NCI-H69 (cell line): ENCODE measurements around the gene TOM1L1.
"Not testable (repeated sequence)": the region's sequence is repeated elsewhere in the genome, so short reads cannot be mapped to it uniquely, and the experiment has no call there.

Experiments used
- DNase-seq: peaks from one replicate; lab custom pipeline; 2025; lab: John Stamatoyannopoulos, UW

Gene TOM1L1, protein sequence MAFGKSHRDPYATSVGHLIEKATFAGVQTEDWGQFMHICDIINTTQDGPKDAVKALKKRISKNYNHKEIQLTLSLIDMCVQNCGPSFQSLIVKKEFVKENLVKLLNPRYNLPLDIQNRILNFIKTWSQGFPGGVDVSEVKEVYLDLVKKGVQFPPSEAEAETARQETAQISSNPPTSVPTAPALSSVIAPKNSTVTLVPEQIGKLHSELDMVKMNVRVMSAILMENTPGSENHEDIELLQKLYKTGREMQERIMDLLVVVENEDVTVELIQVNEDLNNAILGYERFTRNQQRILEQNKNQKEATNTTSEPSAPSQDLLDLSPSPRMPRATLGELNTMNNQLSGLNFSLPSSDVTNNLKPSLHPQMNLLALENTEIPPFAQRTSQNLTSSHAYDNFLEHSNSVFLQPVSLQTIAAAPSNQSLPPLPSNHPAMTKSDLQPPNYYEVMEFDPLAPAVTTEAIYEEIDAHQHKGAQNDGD

DNA sequence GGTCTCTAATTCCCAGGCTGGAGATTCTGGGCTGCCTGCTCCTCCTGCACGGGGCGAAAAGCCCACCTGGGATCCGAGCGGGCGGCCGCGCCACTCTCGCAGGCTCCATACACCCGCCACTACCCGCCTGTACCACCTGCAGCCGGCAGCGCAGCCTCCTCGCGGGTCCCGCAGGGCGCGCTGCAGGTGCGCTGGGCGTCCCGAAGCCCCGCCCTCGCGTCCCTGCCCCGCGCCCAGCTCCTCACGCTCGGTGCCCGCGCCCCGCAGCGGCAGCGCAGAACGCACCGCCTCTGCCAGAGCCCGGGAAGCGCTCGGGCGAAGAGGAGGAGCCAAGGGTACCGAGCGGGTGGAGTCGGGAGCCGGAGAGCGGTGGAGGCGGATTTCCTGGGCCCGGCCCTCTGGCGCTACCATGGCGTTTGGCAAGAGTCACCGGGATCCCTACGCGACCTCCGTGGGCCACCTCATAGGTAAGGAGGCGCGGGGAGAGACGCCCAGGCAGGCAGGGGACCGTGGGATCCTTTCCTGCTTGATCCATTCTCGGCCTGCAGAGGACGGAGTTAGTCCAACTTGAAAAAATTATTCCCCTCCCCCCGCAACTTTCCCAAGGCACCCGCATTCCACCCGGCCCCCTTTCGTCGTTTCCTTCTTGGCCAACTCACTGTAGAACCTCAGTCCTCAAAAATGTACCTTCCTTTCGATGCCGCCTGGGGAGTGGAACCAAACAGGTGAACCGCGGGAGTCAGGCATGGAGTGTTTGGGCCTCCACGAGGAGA, at the start of gene TOM1L1:
Gene TOM1L1, plus strand, starts transcription at position 396 of the 773 bp plus-strand sequence. Its CDS starts 14 bp downstream, at position 410.
- DNase-seq, result peak; percentile 97

DNA sequence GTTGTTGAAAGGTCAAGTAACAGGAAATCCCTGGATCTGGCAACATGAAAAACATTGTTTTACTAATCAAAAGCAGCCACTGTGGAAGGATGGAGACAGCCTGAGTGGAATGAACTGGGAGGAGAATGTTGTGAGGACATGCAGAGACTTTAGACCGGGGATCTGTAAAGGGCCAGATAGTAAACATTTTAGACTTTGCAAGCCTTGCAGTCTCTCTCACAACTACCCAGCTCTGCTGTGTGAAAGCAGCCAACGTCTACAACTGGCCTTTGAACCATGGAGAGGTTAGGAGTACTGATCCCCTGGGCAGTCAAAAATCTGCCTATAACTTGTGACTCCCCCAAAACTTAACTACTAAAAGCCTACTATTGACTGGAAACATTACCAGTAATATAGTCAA, 41.5 kb upstream of the TOM1L1 start:
- DNase-seq, result no peak

DNA sequence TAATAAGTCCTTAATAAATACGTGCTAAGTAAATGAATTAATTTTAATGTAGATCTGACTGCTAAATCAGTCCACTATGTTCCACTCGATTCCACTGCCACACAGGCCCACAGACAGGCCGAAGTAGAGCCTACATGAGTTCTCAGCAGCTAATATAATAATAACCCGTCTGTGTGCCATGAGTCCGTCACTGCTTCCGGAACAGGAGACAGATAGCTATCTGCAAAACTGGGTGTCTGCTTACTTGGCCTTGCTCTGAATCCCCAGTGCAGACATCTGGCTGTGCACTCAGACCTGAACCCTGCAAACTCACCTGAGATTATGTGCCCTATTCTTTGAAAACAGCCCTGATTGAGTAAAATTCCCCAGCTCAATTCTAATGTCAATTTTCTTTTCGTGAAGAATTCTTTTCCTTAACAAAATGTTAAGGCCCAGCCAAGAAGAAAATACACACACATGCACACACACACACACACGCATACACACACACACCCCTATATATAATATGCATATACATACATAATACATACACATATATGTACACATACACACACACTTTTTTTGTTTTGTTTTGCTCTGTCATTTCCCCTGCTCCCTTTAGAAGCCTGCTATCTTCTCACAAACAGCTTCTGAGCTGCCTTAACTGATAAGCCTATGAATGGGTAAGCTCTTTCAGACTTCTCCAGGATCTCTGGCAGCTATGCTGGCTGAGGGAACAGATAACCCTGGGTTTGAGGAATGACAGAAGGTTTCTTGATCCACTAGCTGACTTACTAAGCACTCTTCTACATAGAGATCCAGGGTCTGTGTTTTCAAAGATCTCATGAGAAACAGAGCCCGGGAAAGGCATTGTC, 39.8 kb upstream of the TOM1L1 start:
- DNase-seq, result no peak

DNA sequence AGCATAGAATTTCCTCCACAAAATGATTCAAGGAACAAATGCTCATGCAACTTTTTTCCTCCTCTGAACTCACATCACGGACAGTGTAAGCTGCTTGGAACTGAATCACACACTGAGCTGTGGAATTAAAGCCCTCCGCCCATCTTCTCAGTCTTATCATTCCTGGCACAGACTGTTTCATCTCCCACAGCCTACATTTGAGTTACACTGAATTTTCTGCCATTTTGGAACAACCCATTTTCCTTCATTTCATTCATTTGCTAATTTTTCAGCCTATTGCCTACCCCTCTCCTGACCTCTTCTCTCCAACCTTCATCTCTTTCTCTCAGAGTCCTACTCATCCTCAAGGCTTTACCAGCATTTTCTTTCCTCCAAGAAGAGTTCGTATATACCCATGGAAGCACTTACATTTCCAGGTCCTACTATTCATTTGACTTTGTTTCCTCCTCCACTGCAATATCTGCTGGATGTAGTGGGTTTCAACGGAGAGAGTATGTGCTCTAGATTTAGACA, 39.1 kb upstream of the TOM1L1 start:
- no peak for DNase-seq

DNA sequence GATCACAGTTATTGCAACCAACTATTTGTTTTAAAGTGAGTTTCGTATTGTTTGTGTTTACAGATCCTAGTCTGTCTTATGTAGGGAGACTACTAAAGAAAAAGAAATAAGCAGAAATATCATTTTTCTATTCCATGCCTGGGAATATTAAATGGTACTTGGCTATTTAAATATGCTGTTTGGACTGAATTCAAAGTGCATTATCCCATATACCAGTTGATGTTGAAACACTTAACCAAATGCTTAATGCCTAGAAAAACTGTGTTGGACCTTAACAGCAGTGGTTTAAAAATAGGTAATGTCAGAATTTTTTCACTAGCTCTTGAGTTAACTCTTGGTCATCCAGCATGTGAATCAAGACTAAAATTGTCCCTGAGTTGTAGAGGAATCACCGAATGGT, 37.5 kb upstream of the TOM1L1 start:
- no peak for DNase-seq

DNA sequence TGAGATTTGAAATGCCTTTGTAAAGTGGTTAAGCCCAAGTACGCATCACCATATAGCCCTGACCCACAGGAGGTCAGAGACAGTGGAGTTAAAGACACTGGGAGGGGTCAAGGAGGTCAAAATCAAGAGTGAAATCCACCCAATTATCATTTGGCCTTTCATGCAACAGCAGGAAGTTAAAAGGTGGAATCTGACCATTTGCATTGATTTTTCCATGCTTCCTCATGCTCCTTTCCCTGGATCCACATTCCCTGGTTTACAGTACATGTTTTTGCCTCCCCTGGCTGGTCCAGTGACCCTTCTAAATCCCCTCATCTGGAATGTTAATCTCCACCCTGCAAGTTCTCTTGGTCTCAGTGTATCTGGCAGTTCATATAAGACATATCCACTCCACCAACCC, 36.6 kb upstream of the TOM1L1 start:
- no peak for DNase-seq

DNA sequence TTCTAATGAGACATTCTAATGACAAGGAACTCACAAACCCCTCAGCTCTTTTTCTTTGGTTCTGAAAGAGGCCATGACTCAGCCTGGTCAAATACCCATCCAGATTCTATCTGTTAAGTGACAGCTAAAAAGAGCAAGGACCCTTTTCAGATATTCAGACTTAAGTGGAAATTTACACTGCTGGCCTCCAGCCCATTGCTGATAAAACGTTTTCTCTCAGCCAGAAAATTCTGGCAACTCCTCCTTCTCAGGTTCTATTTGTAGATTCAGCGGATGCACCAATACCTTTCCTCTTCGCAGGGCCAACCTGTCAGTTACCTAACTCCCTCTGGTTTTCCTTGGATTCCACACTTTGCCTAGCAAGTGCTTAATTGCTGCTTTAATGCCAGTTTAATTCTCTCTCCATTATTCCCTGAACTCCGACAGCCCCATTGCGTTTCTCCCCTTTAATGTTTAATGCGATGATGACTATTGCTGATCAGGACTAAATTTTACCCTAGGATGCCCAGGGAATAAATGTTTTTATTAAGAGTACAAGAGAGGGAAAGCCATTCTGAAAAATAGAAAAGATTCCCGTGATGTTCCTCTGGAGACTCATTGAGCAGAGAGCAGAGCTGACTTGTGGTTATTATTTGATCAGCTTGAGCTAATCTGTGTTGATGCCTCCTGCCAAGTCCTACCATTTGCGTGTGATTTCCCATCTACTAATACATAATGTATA, 35.9 kb upstream of the TOM1L1 start:
- DNase-seq, result no peak

DNA sequence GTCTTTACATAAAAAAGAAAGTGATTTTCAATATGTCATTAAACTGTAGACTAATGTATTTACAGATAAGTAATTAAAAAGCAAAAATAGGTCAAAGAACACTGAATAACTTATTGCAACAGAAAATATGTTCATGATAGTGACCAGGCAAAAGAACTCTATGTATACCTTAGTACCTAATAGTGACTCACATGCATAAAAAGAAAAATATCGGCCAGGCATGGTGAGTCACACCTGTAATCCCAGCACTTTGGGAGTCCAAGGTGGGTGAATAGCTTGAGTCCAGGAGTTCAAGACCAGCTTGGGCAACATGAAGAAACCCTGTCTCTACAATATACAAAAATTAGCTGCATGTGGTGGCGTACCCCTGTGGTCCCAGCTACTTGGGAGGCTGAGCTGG, 33.0 kb upstream of the TOM1L1 start:
- no peak for DNase-seq

DNA sequence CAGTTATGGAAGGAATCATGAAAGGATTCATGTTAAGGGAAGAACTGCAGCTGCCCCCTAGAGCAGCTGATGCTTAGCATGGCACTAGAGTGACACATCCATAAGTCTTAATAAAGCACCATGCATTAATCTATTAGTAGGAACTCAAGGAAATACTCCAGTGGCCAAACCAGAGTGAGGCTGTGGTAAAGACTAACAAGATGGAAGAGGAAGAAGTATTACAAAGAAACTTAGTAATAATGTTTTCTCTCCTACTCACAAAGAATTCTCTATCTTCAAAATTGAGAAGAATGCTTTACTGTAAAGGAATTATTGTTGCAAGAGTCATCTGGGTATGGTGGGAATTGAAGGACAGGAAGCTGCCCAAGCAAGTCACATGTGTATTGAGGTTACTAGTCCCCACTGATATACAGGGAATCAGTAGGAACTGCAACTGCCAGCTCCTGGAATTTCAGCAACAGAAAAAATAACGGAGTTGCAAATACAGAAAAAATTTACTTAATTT, 29.9 kb upstream of the TOM1L1 start:
- DNase-seq, result no peak

DNA sequence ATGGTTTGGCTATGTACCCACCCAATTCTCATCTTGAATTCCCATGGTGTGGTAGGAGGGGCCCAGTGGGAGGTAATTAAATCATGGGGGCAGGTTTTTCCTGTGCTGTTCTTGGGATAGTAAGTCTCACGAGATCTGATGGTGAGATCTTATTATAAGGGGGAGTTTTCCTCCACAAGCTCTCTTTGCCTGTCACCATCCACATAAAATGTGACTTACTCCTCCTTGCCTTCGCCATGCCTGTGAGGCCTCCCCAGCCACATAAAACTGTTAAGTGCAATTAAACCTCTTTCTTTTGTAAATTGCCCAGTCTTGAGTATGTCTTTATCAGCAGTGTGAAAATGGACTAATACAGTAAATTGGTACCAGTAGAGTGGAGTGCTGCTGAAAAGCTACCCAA, 24.7 kb upstream of the TOM1L1 start:
- DNase-seq, result not testable (repeated sequence)

DNA sequence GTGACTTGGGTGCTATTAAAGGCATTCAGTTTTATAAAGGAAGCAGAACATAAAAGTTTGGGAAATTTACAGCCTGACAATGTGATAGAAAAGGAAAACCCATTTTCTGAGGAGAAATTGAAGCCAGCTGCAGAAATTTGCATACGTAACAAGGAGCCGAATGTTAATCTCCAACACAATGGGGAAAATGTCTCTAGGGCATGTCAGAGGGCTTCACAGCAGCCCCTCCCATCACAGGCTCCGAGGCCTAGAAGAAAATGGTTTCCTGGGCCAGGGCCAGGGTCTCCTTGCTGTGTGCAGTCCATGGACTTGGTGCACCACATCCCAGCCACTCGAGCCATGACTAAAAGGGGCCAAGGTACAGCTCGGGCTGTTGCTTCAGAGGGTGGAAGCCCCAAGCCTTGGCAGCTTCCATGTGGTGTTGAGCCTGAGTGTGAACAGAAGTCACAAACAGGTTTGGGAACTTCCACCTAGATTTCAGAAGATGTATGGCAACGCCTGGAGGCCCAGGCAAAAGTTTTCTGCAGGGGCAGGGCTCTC, 23.9 kb upstream of the TOM1L1 start:
- no peak for DNase-seq

DNA sequence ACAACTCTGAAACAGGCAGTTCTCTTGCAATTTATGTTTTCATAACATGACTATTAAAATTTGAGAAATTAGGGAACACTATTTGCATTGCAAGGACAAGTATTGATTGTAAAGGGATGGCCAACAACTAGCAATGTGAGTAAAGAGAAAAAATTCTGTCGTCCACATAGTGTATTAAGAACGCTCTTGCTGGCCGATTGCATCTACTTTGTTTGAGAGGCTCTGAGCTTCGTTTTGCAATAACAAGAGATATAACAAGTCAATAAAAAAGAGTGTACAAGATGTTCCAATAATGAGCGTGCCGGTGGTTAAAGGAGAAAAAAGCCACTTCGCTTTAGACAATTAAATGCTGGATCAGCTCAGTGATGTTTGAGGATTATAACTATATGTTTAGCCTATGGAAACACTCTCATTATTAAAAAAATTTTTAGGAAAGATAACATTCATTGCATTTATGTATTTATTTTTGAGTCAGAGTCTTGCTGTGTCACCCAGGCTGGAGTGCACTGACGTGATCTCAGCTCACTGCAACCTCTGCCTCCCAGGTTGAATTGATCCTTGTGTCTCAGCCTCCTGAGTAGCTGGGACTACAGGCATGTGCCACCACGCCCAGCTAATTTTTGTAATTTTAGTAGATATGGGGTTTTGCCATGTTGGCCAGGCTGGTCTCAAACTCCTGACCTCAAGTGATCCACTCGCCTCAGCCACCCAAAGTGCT, 19.2 kb upstream of the TOM1L1 start:
- no peak for DNase-seq

DNA sequence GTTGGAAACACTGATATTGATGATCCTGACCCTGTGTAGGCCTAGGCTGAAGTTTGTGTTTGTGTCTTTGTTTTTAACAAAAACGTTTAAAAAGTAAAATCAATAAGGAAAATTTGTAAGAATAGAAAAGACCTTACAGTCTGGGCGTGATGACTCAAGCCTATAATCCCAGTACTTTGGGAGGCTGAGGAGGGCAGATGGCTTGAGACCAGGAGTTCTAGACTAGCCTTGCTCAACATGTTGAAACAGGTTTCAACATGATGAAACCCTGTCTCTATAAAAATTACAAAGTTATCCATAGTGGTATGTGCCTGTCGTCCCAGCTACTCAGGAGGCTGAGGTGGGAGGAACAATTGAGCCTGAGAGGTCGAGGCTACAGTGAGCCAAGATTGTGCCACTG, 18.3 kb upstream of the TOM1L1 start:
- DNase-seq, result no peak

DNA sequence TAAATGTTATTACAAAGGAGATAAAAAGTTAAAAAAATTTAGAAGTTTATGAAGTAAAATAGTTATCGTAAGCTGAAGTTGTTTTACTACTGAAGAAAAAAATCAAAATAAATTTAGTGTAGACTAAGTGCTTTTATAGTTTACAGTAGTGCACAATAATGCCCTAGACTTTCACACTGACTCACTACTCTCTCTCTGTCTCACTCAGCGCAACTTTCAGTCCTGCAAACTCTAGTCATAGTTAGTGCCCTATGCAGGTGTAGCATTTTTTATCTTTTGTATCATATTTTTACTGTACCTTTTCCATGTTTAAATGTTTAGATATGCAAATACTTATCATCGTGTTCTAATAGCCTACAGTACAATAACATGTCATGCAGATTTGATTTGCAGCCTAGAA, 17.7 kb upstream of the TOM1L1 start:
- no peak for DNase-seq

DNA sequence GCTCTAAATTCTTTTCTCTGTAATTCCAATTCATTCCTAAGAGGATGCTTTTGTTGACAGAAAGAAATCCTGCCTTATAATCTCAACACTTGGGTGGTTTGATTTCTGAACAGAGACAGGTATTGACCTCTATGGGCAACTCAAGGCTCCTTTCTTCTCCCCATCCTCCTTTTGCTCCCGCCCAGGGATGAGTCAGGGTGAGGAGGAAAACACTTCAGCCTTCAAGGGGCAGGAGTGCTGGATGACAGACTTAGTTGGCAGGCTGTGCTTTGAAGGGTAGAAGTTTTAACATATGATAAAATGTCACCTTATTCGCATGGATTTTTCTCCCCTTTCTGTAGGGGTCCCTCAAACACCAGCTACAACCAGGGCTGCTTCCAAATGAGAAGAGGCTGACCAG, 16.7 kb upstream of the TOM1L1 start:
- no peak for DNase-seq

DNA sequence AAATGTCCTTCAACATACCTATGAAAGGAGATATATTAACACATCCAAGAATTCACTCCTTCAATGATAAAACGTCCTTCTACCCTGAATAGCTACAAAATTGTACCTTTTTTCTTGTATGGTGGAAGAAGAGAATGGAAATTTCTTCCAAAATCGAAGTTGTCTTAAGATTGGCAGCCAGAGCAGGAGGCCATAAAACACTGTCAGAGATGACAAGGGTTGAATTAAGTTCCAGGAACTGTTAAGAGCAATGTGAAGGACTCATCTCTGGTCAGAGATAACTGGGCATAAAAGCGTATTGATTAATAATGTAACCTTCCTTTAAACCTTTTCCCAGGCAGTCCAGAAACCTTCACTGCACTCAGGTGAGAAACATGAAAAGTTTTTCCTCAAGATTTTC, 12.9 kb upstream of the TOM1L1 start:
- no peak for DNase-seq

DNA sequence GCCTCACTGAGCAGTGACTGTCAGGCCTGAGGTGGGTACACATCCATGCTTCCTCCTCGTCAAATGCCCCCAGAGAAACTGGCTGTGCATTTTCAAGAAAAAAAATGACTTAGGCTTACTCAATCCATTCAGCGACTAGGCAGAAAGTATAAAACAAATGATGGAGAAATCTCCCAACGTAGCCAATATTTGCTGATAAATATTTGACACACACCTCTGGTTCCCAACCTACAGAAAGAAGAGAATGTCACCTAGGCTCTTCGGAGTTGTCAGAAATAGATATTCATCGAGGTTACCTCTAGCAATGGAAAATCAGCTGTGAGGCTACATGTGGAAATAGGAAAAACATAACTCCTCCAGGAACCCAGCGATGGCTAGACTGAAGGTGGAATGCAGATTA, 12.4 kb upstream of the TOM1L1 start:
- DNase-seq, result no peak

DNA sequence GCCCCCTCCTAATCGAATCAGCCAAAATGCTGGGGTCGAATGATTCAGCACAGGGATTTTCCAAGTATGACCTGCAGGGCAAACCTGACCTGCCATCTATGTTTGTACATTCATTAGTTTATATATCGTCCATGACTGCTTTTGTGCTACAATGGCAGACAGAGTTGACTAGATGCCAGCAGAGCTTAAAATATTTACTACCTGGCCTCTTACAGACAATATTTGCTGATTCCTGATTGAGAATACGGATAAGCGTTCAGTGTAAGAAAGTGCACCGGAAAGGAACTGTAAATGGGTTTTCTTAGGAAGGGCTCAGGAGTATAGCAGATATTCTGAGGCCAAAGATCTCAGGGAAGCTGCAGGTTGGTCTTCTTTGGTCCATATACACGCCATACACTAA, 11.7 kb upstream of the TOM1L1 start:
- DNase-seq, result peak; percentile 29

DNA sequence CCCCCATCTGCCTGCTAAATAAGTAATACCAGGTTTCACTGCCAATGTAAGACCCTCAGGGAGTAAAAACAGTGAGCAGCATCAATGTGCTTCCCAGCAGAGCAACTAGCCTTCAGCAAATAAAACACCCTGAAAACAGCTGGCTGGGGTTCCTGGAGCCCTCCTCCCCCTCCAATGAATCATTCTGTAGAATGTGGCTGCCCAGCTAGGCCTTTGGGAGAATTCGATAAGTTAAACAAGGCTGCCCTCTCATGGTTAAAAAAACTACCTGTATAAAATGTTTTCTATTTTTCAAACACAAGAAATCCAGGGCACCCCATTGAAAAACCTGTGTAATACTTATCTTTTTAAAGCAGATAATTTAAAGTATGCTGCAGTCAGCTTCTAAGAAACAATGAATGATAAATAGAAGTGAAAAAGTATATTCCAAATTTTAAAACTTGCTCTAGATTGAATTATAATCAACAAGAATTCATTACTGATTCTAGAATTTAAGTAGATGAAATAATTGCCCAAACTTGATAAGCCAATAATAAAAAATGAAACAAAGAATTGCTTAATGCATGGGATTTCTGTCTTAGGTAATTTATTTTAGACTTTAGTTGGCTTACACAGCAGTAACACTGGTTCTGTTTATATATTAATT, 9.4 kb upstream of the TOM1L1 start:
- peak; percentile 86 for DNase-seq

DNA sequence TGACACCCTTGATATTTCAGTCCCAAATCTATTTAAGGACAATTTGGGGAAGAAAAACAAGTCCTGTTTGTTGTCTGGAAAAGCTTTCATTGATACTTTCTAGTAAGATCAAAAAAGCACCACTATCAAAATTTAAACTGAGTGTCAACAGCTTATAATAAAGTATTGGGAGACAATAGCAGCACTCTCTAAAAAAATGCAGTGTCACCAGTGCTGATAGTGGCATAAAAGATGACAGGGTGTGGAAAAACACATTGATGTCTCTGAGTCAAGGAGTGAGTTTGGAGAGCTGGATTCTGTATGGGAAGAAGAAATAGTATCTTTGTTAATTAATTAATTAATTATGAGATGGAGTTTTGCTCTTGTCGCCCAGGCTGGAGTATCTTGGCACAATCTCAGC, 8.3 kb upstream of the TOM1L1 start:
- no peak for DNase-seq
